ENCODE results near the gene MEIOSIN. TPM values are rescaled to one million over a fixed set of nuclear protein-coding genes. Genes with fewer than 3 reads are reported as not detected.

MEIOSIN gene
- total and polyA plus RNA-seq, 4 donors, result not detected

GRCh38 chr19:45786533-45786894, 53.3 kb downstream of the MEIOSIN start:
- H3K9ac ChIP-seq (ENCODE audit: low read depth in 1 of 2, low read length in 2 of 2), result no peak overlapping the region
- no peak overlapping the region for H3K4me3 ChIP-seq (ENCODE audit: low read depth in 1 of 3, low read length in 3 of 3)
- peaks cover 0 to 29% (median 7%) of the 10 kb centered on the region in 4 donors for H3K36me3 ChIP-seq (ENCODE audit: control insufficient read depth in 4 of 4, insufficient read depth in 3 of 4, low read depth in 1 of 4, low read length in 3 of 4)
- TF ChIP-seq MAX (IDR thresholded peaks at IDR 0.05) (no peak), REST (IDR thresholded peaks at IDR 0.05) (no peak), YY1 (IDR thresholded peaks at IDR 0.05) (no peak), SP1 (IDR thresholded peaks at IDR 0.05) (no peak), GABPA (IDR thresholded peaks at IDR 0.05 in 1 of 2, conservative IDR thresholded peaks at IDR 0.05 in 1 of 2) (no peak), JUND (IDR thresholded peaks at IDR 0.05) (no peak), HNF4G (IDR thresholded peaks at IDR 0.05) (no peak), FOXA2 (IDR thresholded peaks at IDR 0.05) (no peak), RXRA (IDR thresholded peaks at IDR 0.05) (no peak), ZBTB33 (IDR thresholded peaks at IDR 0.05) (no peak), CTCF (IDR thresholded peaks at IDR 0.05; ENCODE audit: low read depth, low read length, missing input control) (no peak), TAF1 (conservative IDR thresholded peaks at IDR 0.05) (no peak), RAD21 (IDR thresholded peaks at IDR 0.05) (no peak), FOXA1 (IDR thresholded peaks at IDR 0.05) (no peak), EGR1 (IDR thresholded peaks at IDR 0.05; ENCODE audit: low read depth in 2 of 2) (no peak)
- no peaks in the 10 kb centered on the region for H3K27me3 ChIP-seq (ENCODE audit: control insufficient read depth in 4 of 4, insufficient read depth in 4 of 4, low read length in 3 of 4)
- 97% methylated on average over 21 of the region's 21 CpGs for WGBS
- peaks cover 3 to 6% (median 5%) of the 10 kb centered on the region in 4 donors for H3K4me1 ChIP-seq (ENCODE audit: control insufficient read depth in 4 of 4, insufficient read depth in 4 of 4, low read length in 3 of 4)
- H3K9me3 ChIP-seq (ENCODE audit: control insufficient read depth in 4 of 4, low read length in 3 of 4), result no peaks in the 10 kb centered on the region
- no peak overlapping the region for H3K27ac ChIP-seq (ENCODE audit: low read depth in 1 of 2, low read length in 2 of 2)
- DNase-seq (ENCODE audit: low spot score), result no peak

GRCh38 chr19:45789035-45789786, 56.0 kb downstream of the MEIOSIN start:
- H3K36me3 ChIP-seq (ENCODE audit: control insufficient read depth in 4 of 4, insufficient read depth in 3 of 4, low read depth in 1 of 4, low read length in 3 of 4), result peaks cover 0 to 29% (median 7%) of the 10 kb centered on the region in 4 donors
- no peaks in the 10 kb centered on the region for H3K27me3 ChIP-seq (ENCODE audit: control insufficient read depth in 4 of 4, insufficient read depth in 4 of 4, low read length in 3 of 4)
- WGBS, result 96% methylated on average over 15 of the region's 15 CpGs
- H3K27ac ChIP-seq (ENCODE audit: low read depth in 1 of 2, low read length in 2 of 2), result no peak overlapping the region
- DNase-seq (ENCODE audit: low spot score), result no peak
- H3K9ac ChIP-seq (ENCODE audit: low read depth in 1 of 2, low read length in 2 of 2), result no peak overlapping the region
- H3K4me1 ChIP-seq (ENCODE audit: control insufficient read depth in 4 of 4, insufficient read depth in 4 of 4, low read length in 3 of 4), result peaks cover 0 to 14% (median 13%) of the 10 kb centered on the region in 4 donors
- H3K4me3 ChIP-seq (ENCODE audit: low read depth in 1 of 3, low read length in 3 of 3), result no peak overlapping the region
- TF ChIP-seq SP1 (IDR thresholded peaks at IDR 0.05) (no peak), ZBTB33 (IDR thresholded peaks at IDR 0.05) (no peak), ATF3 (IDR thresholded peaks at IDR 0.05) (no peak), EGR1 (IDR thresholded peaks at IDR 0.05; ENCODE audit: low read depth in 2 of 2) (no peak), HNF4G (IDR thresholded peaks at IDR 0.05) (no peak), RAD21 (IDR thresholded peaks at IDR 0.05) (no peak), CTCF (IDR thresholded peaks at IDR 0.05; ENCODE audit: low read depth, low read length, missing input control) (no peak), YY1 (IDR thresholded peaks at IDR 0.05) (no peak), GABPA (IDR thresholded peaks at IDR 0.05 in 1 of 2, conservative IDR thresholded peaks at IDR 0.05 in 1 of 2) (no peak), JUND (IDR thresholded peaks at IDR 0.05) (no peak)
- H3K9me3 ChIP-seq (ENCODE audit: control insufficient read depth in 4 of 4, low read length in 3 of 4), result no peaks in the 10 kb centered on the region
